Neuronal stem cell (in vitro differentiated cells): ENCODE measurements around the gene ICAM2.

Experiments used
- DNase-seq: peaks from one replicate; pipeline ENCODE4 v3.0.0-alpha.2; 2013; ENCODE audit warnings: low spot score
- H2AFZ ChIP-seq: one replicate; pipeline ENCODE4 v1.6.1; 2013; ENCODE audit warnings: mild to moderate bottlenecking, low read length, inconsistent platforms
- H2AK5ac ChIP-seq: 2 replicates; pipeline ENCODE4 v1.6.1; 2013; ENCODE audit warnings: low read depth, mild to moderate bottlenecking, inconsistent platforms, low read length, moderate library complexity, mixed read lengths
- H2BK120ac ChIP-seq: 2 replicates; pipeline ENCODE4 v1.6.1; 2013; ENCODE audit warnings: low read depth, mild to moderate bottlenecking, inconsistent platforms, low read length, moderate library complexity, mixed read lengths
- H2BK12ac ChIP-seq: one replicate; pipeline ENCODE4 v1.6.1; 2013; ENCODE audit warnings: low read length, inconsistent platforms
- H2BK15ac ChIP-seq: 2 replicates; pipeline ENCODE4 v1.6.1; 2013; ENCODE audit warnings: mild to moderate bottlenecking, low read length, inconsistent platforms, mixed read lengths
- H2BK5ac ChIP-seq: one replicate; pipeline ENCODE4 v1.6.1; 2013; ENCODE audit warnings: inconsistent platforms, mild to moderate bottlenecking, low read length, moderate library complexity
- H3K14ac ChIP-seq: one replicate; pipeline ENCODE4 v1.6.1; 2013; ENCODE audit warnings: low read length, inconsistent platforms
- H3K18ac ChIP-seq: 2 replicates; pipeline ENCODE4 v1.6.1; 2013; ENCODE audit warnings: low read length, inconsistent platforms
- H3K23ac ChIP-seq: 2 replicates; pipeline ENCODE4 v1.6.1; 2013; ENCODE audit warnings: low read depth, mild to moderate bottlenecking, mixed read lengths, low read length, inconsistent platforms; ENCODE audit not compliant: poor library complexity
- H3K27ac ChIP-seq: replicated peaks from 3 replicates; pipeline ENCODE4 v1.5.1; 2013; ENCODE audit warnings: low read length, inconsistent platforms
- H3K27me3 ChIP-seq, 3 experiments: 2 replicates each; pipeline ENCODE4 v1.6.1; 2013; ENCODE audit warnings: low read length in 3 of 3, mild to moderate bottlenecking in 2 of 3, inconsistent platforms in 1 of 3, low read depth in 1 of 3, mixed read lengths in 1 of 3, moderate library complexity in 1 of 3; ENCODE audit not compliant: control insufficient read depth in 3 of 3, insufficient read depth in 3 of 3
- H3K36me3 ChIP-seq, 2 donors: replicated peaks in 1 of 2; 2 replicates each; pipeline ENCODE4 v1.6.1; 2013; ENCODE audit warnings: low read length in 2 of 2; ENCODE audit not compliant: control insufficient read depth in 2 of 2, insufficient read depth in 2 of 2
- H3K4ac ChIP-seq: 2 replicates; pipeline ENCODE4 v1.6.1; 2013; ENCODE audit warnings: inconsistent platforms, mild to moderate bottlenecking, low read length, moderate library complexity
- H3K4me1 ChIP-seq, 2 donors: 1 replicate in 1 of 2; 2 replicates in 1 of 2; pipeline ENCODE4 v1.6.1; 2013; ENCODE audit warnings: low read length in 2 of 2, low read depth in 1 of 2; ENCODE audit not compliant: control insufficient read depth in 2 of 2, insufficient read depth in 1 of 2
- H3K4me2 ChIP-seq: one replicate; pipeline ENCODE4 v1.6.1; 2013; ENCODE audit warnings: mild to moderate bottlenecking, low read length, inconsistent platforms; ENCODE audit not compliant: insufficient read depth, poor library complexity, severe bottlenecking
- H3K4me3 ChIP-seq, 2 donors: 2 replicates each; pipeline ENCODE4 v1.5.1; 2013; ENCODE audit warnings: low read length in 2 of 2, mild to moderate bottlenecking in 2 of 2, inconsistent platforms in 1 of 2, moderate library complexity in 1 of 2
- H3K79me1 ChIP-seq: one replicate; pipeline ENCODE4 v1.6.1; 2013; ENCODE audit warnings: low read depth, mild to moderate bottlenecking, inconsistent platforms, low read length, moderate library complexity
- H3K9ac ChIP-seq: one replicate; pipeline ENCODE4 v1.6.1; 2013; ENCODE audit warnings: mild to moderate bottlenecking, low read depth, low read length, inconsistent platforms; ENCODE audit not compliant: poor library complexity
- H3K9me3 ChIP-seq, 2 donors: replicated peaks in 1 of 2; 2 replicates each; pipeline versions ENCODE3 to v1.6.1; 2013; ENCODE audit warnings: low read length in 2 of 2, mild to moderate bottlenecking in 2 of 2, inconsistent platforms in 1 of 2, low read depth in 1 of 2, mixed read lengths in 1 of 2, moderate library complexity in 1 of 2; ENCODE audit not compliant: control insufficient read depth in 2 of 2, insufficient read depth in 1 of 2
- H4K8ac ChIP-seq: one replicate; pipeline ENCODE4 v1.6.1; 2013; ENCODE audit warnings: low read depth, mild to moderate bottlenecking, inconsistent platforms, low read length, moderate library complexity
- H4K91ac ChIP-seq: one replicate; pipeline ENCODE4 v1.6.1; 2013; ENCODE audit warnings: low read length, low read depth, mild to moderate bottlenecking, inconsistent platforms; ENCODE audit not compliant: poor library complexity
- WGBS, 2 donors: extraction: QIAGEN DNeasy Blood & Tissue Kit; methylation state at CpG; one replicate each; pipeline ENCODE4 v1.1.7; 2013; ENCODE audit warnings: missing lambda C conversion rate in 2 of 2, mixed read lengths in 1 of 2; ENCODE audit not compliant: insufficient read length in 2 of 2, insufficient replicate concordance in 1 of 2; ENCODE audit errors: extremely low coverage in 2 of 2; 5-methylcytosine and 5-hydroxymethylcytosine counted together

Gene ICAM2

DNA sequence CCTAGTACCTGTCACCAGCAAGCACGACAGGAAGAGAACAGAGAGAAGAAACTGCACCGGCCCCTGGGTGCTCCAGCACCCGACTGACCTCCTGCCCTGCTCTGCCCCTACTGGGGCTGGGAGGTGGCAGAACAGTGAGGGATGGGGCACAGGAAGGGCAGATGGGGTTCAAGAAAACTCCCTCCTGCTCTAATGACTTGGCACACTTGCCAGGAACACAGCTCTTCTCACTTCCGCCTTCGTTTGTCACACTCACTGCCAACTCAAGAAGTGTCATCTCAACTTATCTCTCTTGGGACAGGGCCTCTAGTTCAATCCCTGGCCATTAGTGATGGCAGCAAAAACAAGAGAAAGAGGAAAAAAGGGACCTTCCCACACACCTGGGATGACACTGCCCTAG is 42.7 kb upstream of the ICAM2 start:
- no peak overlapping the region for H4K91ac ChIP-seq
- H2AK5ac ChIP-seq = no peak overlapping the region
- H3K36me3 ChIP-seq = peaks cover 0 to 6% of the 10 kb centered on the region in 2 donors
- no peak overlapping the region for H3K14ac ChIP-seq
- H2BK5ac ChIP-seq = no peak overlapping the region
- H3K27me3 ChIP-seq = no peaks in the 10 kb centered on the region
- H3K4ac ChIP-seq = no peak overlapping the region
- no peak overlapping the region for H2BK15ac ChIP-seq
- H3K23ac ChIP-seq = no peak overlapping the region
- no peak overlapping the region for H4K8ac ChIP-seq
- H2BK12ac ChIP-seq = no peak overlapping the region
- no peak overlapping the region for H3K18ac ChIP-seq
- H3K9ac ChIP-seq = peak overlapping the region; percentile 1
- no peak overlapping the region for H3K4me2 ChIP-seq
- H3K9me3 ChIP-seq = no peaks in the 10 kb centered on the region
- DNase-seq = no peak
- H2AFZ ChIP-seq = no peak overlapping the region
- no peak overlapping the region for H3K4me3 ChIP-seq
- peaks cover 0 to 3% of the 10 kb centered on the region in 2 donors for H3K4me1 ChIP-seq
- WGBS, 2 donors = no CpG with 5 or more reads among the region's 5 CpGs
- H3K27ac ChIP-seq = no peak overlapping the region
- no peaks in the 10 kb centered on the region for H3K79me1 ChIP-seq
- H2BK120ac ChIP-seq = no peak overlapping the region

DNA sequence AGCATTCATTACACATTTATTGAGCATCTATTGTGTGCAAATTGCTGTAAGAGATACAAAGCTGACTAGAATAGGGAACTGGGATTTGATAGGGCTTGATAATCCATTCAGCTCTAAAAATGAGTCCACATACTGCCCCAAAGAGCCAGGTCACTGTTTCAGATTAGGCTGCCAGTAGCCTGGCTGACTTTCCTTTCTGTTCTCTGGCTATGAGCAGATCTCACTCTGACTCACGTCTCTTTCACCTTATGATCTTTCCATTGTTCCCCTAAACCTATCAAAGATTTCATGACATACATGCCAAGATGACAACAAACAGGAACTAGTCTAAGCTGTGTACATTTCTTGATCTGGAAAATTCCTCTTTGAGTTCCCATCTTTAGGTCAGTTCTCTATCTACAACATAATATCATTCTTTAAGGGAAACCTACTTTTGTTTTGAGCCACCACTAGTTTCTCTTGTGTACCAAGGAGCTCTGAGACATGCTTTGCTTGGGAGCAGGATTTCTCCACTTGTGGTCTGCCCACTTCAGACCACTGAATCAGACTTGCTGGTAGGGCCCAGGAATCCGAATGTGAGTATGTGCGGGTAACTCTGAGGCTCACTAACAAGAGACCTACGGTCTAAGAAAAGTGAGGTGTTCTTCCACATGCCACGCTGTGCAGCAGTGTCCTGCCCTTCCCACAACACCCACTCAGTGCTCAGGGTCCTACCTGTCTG is 40.9 kb upstream of the ICAM2 start:
- H3K18ac ChIP-seq = no peak overlapping the region
- no peak overlapping the region for H3K27ac ChIP-seq
- H2AK5ac ChIP-seq = no peak overlapping the region
- no peak overlapping the region for H3K4me3 ChIP-seq
- H4K8ac ChIP-seq = no peak overlapping the region
- no peak overlapping the region for H3K4me2 ChIP-seq
- no peak for DNase-seq
- no peak overlapping the region for H2BK12ac ChIP-seq
- H3K36me3 ChIP-seq = peaks cover 0 to 3% of the 10 kb centered on the region in 2 donors
- H4K91ac ChIP-seq = no peak overlapping the region
- no peak overlapping the region for H3K23ac ChIP-seq
- no peaks in the 10 kb centered on the region for H3K27me3 ChIP-seq
- H3K4me1 ChIP-seq = peaks cover 0 to 3% of the 10 kb centered on the region in 2 donors
- no peak overlapping the region for H3K9ac ChIP-seq
- no peaks in the 10 kb centered on the region for H3K9me3 ChIP-seq
- H3K4ac ChIP-seq = no peak overlapping the region
- no CpG with 5 or more reads among the region's 5 CpGs for WGBS, 2 donors
- H2BK120ac ChIP-seq = no peak overlapping the region
- H2BK15ac ChIP-seq = no peak overlapping the region
- no peak overlapping the region for H2AFZ ChIP-seq
- H3K14ac ChIP-seq = no peak overlapping the region
- no peaks in the 10 kb centered on the region for H3K79me1 ChIP-seq
- H2BK5ac ChIP-seq = no peak overlapping the region

DNA sequence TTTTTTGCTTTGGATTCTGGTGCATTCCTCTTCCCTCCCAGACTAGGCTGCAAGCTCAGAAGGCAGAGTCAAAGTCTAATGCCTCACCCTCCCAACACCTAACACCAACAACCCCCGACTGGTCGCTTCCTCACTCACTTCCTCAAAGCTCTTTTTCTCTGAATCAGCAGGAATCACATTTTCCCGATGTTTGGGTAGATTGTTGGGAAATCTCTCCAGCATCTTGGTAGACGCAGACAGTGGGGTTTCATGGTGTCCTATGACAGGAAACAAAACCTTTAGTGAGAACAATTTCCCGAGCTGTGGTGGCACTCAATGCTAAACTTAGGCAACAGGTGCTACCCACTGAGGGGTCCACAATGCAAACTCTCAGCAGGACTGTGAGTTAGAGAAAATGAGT is 39.9 kb upstream of the ICAM2 start:
- no peak overlapping the region for H2BK15ac ChIP-seq
- no peaks in the 10 kb centered on the region for H3K9me3 ChIP-seq
- H3K27me3 ChIP-seq = no peaks in the 10 kb centered on the region
- H4K8ac ChIP-seq = no peak overlapping the region
- DNase-seq = no peak
- WGBS, 2 donors = no CpG with 5 or more reads among the region's 5 CpGs
- H3K27ac ChIP-seq = no peak overlapping the region
- H3K18ac ChIP-seq = no peak overlapping the region
- no peak overlapping the region for H4K91ac ChIP-seq
- H2BK12ac ChIP-seq = no peak overlapping the region
- H3K4me1 ChIP-seq = peaks cover 0 to 3% of the 10 kb centered on the region in 2 donors
- peaks cover 0 to 3% of the 10 kb centered on the region in 2 donors for H3K36me3 ChIP-seq
- H3K4ac ChIP-seq = no peak overlapping the region
- H3K4me2 ChIP-seq = no peak overlapping the region
- no peak overlapping the region for H2AFZ ChIP-seq
- no peak overlapping the region for H3K9ac ChIP-seq
- no peak overlapping the region for H2BK120ac ChIP-seq
- no peak overlapping the region for H2BK5ac ChIP-seq
- no peak overlapping the region for H3K4me3 ChIP-seq
- H3K14ac ChIP-seq = no peak overlapping the region
- no peaks in the 10 kb centered on the region for H3K79me1 ChIP-seq
- no peak overlapping the region for H3K23ac ChIP-seq
- no peak overlapping the region for H2AK5ac ChIP-seq

DNA sequence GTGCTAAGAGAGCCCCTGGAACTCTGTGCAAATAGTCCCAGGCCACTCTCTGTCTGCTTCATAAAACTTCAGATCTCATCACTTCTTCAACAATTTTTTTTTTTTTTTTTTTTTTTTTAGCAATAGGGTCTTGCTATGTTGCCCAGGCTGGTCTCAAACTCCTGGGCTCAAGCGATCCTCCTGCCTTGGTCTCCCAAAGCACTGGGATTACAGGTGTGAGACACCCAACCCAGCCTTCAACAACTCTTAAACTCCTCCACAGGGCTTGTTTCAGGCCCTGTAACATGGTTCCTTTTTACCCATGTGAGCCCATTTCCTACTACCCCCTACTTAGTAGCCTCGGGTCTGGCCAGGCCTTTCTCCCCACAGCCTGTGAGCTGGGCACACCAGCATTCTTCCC is 39.3 kb upstream of the ICAM2 start:
- H2BK120ac ChIP-seq = no peak overlapping the region
- H3K4me2 ChIP-seq = no peak overlapping the region
- H2BK5ac ChIP-seq = no peak overlapping the region
- H2AK5ac ChIP-seq = no peak overlapping the region
- H2AFZ ChIP-seq = no peak overlapping the region
- no peaks in the 10 kb centered on the region for H3K9me3 ChIP-seq
- no peaks in the 10 kb centered on the region for H3K79me1 ChIP-seq
- H3K18ac ChIP-seq = no peak overlapping the region
- no peak overlapping the region for H3K23ac ChIP-seq
- H3K4me1 ChIP-seq = peaks cover 0 to 3% of the 10 kb centered on the region in 2 donors
- H2BK15ac ChIP-seq = no peak overlapping the region
- peaks cover 0 to under 1% of the 10 kb centered on the region in 2 donors for H3K36me3 ChIP-seq
- DNase-seq = no peak
- no peaks in the 10 kb centered on the region for H3K27me3 ChIP-seq
- no peak overlapping the region for H4K91ac ChIP-seq
- no peak overlapping the region for H3K4ac ChIP-seq
- H2BK12ac ChIP-seq = no peak overlapping the region
- no peak overlapping the region for H3K9ac ChIP-seq
- WGBS, 2 donors = no CpG with 5 or more reads among the region's 2 CpGs
- H3K27ac ChIP-seq = no peak overlapping the region
- H3K4me3 ChIP-seq = no peak overlapping the region
- no peak overlapping the region for H4K8ac ChIP-seq
- no peak overlapping the region for H3K14ac ChIP-seq
